22Rv1 (cell line): Measurements from ENCODE around the gene RAD51B.
A peak's percentile ranks its signal among the peaks of the same experiment; 100 is the strongest.

ENCODE experiments used
- H3K27ac ChIP-seq: fragments of 450-650 bp; 2 replicates; pipeline ENCODE4 v1.5.1; 2017
- CTCF ChIP-seq: fragments of 450-650 bp; IDR thresholded peaks from 2 replicates; pipeline ENCODE4 v1.5.1; 2017; ENCODE audit warnings: mild to moderate bottlenecking
- ZFX ChIP-seq: fragments of 450-650 bp; IDR thresholded peaks from 2 replicates; pipeline ENCODE4 v1.6.1; 2017; ENCODE audit warnings: antibody characterized with exemption, borderline replicate concordance

The RAD51B gene

GRCh38 chr14:68140806-68141205 is 321.2 kb downstream of the RAD51B start:
- no peak for TF ChIP-seq CTCF
- TF ChIP-seq ZFX: no peak
- peak overlapping the region; percentile 48 for H3K27ac ChIP-seq

GRCh38 chr14:68141281-68142088 is 321.9 kb downstream of the RAD51B start:
- H3K27ac ChIP-seq: no peak overlapping the region; the same call in 1 of the 2 replicates
- no peak for TF ChIP-seq ZFX
- TF ChIP-seq CTCF: no peak

- TF ChIP-seq CTCF (no peak), ZFX (no peak)
- H3K27ac ChIP-seq: peak overlapping the region; percentile 44
Observed at GRCh38 chr14:68143341-68143841, 323.8 kb downstream of the RAD51B start.

- peak overlapping the region; percentile 44 for H3K27ac ChIP-seq
- TF ChIP-seq CTCF: no peak
- no peak for TF ChIP-seq ZFX
Observed at GRCh38 chr14:68144051-68144681, 324.6 kb downstream of the RAD51B start.

GRCh38 chr14:68145036-68145435 is 325.5 kb downstream of the RAD51B start:
- no peak for TF ChIP-seq CTCF
- no peak for TF ChIP-seq ZFX
- peak overlapping the region; percentile 44 for H3K27ac ChIP-seq

- no peak overlapping the region for H3K27ac ChIP-seq
- TF ChIP-seq CTCF (no peak), ZFX (no peak)
Observed at GRCh38 chr14:68145539-68145938, 326.0 kb downstream of the RAD51B start.

GRCh38 chr14:68146818-68147217 is 327.2 kb downstream of the RAD51B start:
- no peak overlapping the region for H3K27ac ChIP-seq
- no peak for TF ChIP-seq ZFX
- TF ChIP-seq CTCF: no peak
